Fibroblast of skin of scalp (primary cell): Measurements from ENCODE around the gene FBXO10.
"Not testable (repeated sequence)": the region's sequence is repeated elsewhere in the genome, so short reads cannot be mapped to it uniquely, and the experiment has no call there.

Source experiments
- DNase-seq: peaks from one replicate; pipeline ENCODE4 v3.0.0-alpha.2; 2013

The FBXO10 gene

GRCh38 chr9:37549527-37549926 is 26.7 kb downstream of the FBXO10 start:
- DNase-seq = no peak

- no peak for DNase-seq
Measured at GRCh38 chr9:37547328-37547878, 28.8 kb downstream of the FBXO10 start.

GRCh38 chr9:37543468-37543867 is 32.7 kb downstream of the FBXO10 start:
- no peak for DNase-seq

GRCh38 chr9:37542895-37543294 is 33.3 kb downstream of the FBXO10 start:
- DNase-seq = no peak

GRCh38 chr9:37542488-37542887 is 33.7 kb downstream of the FBXO10 start:
- no peak for DNase-seq

GRCh38 chr9:37541465-37541864 is 34.7 kb downstream of the FBXO10 start:
- no peak for DNase-seq

GRCh38 chr9:37540634-37541033 is 35.5 kb downstream of the FBXO10 start:
- DNase-seq = no peak

GRCh38 chr9:37539634-37540033 is 36.5 kb downstream of the FBXO10 start:
- DNase-seq = no peak

GRCh38 chr9:37538099-37538498 is 38.1 kb downstream of the FBXO10 start:
- no peak for DNase-seq

- no peak for DNase-seq
Measured at GRCh38 chr9:37534901-37535300, 41.3 kb downstream of the FBXO10 start.

- no peak for DNase-seq
Measured at GRCh38 chr9:37534412-37534811, 41.8 kb downstream of the FBXO10 start.

GRCh38 chr9:37531699-37532098 is 44.5 kb downstream of the FBXO10 start:
- no peak for DNase-seq

GRCh38 chr9:37528652-37529471 is 47.3 kb downstream of the FBXO10 start:
- DNase-seq = no peak

- DNase-seq = no peak
Measured at GRCh38 chr9:37523916-37524315, 52.3 kb downstream of the FBXO10 start.

GRCh38 chr9:37522971-37523370 is 53.2 kb downstream of the FBXO10 start:
- no peak for DNase-seq

GRCh38 chr9:37521111-37521510 is 55.1 kb downstream of the FBXO10 start:
- no peak for DNase-seq

- DNase-seq = no peak
Measured at GRCh38 chr9:37520641-37521040, 55.5 kb downstream of the FBXO10 start.

GRCh38 chr9:37517923-37518322 is 58.3 kb downstream of the FBXO10 start:
- no peak for DNase-seq

GRCh38 chr9:37515620-37516258 is 60.4 kb downstream of the FBXO10 start:
- DNase-seq = no peak

- DNase-seq = no peak
Measured at GRCh38 chr9:37514999-37515398, 61.2 kb downstream of the FBXO10 start.

GRCh38 chr9:37514415-37514814 is 61.8 kb downstream of the FBXO10 start:
- not testable (repeated sequence) for DNase-seq

- no peak for DNase-seq
Measured at GRCh38 chr9:37512437-37512836, 63.7 kb downstream of the FBXO10 start.

GRCh38 chr9:37511016-37512010 is 64.9 kb downstream of the FBXO10 start:
- DNase-seq = peak; percentile 12
